Lower lobe of right lung (tissue), 2 donors: ENCODE measurements around the gene USP49. TPM values are rescaled to one million over a fixed set of nuclear protein-coding genes. Genes with fewer than 3 reads are reported as not detected.

Source experiments
- ATAC-seq, 2 donors: fragments of 200-7000 bp; cut with Tn5 transposase; one replicate each; pipeline ENCODE4 v1.9.1; 2020 to 2022; ENCODE audit warnings: mild to moderate bottlenecking in 2 of 2, moderate library complexity in 2 of 2
- DNase-seq: peaks from one replicate; pipeline ENCODE4 v3.0.0-alpha.2; 2020
- H3K27ac ChIP-seq: fragments of 200-600 bp; one replicate; pipeline ENCODE4 v1.8.0; 2022
- H3K27me3 ChIP-seq: fragments of 200-600 bp; one replicate; pipeline ENCODE4 v1.8.0; 2022; ENCODE audit warnings: low read depth
- H3K36me3 ChIP-seq: fragments of 200-600 bp; one replicate; pipeline ENCODE4 v1.8.0; 2022; ENCODE audit warnings: mild to moderate bottlenecking
- H3K4me1 ChIP-seq: fragments of 200-600 bp; one replicate; pipeline ENCODE4 v1.8.0; 2022
- H3K4me3 ChIP-seq: fragments of 200-600 bp; one replicate; pipeline ENCODE4 v1.8.0; 2022; ENCODE audit warnings: mild to moderate bottlenecking
- H3K9me3 ChIP-seq: fragments of 200-600 bp; one replicate; pipeline ENCODE4 v1.8.0; 2022
- intact Hi-C: fragments of 100-400 bp; cut with DNase I; formaldehyde crosslinking; loops from one replicate; pipeline ENCODE4 v1.11.0; 2022
- total RNA-seq: library from RNA; stranded (reverse); fragmentation: NEBNext Ultra II Directional; extraction: Animal tissue kit (Norgen Biotek cat#: 25700); gene quantifications from one replicate; pipeline ENCODE4 v1.2.1, GENCODE V29; 2021
- TF ChIP-seq, protein P1 (sequence below): fragments of 200-600 bp; IDR thresholded peaks from one replicate; pipeline ENCODE4 v1.8.0; 2022; ENCODE audit warnings: antibody characterized with exemption, mild to moderate bottlenecking
- donor health status: DM: no; HTN: yes; CAD: no; lungs with severe emphysema.

USP49 gene
- total RNA-seq, 1 donor from 2014 or later, result 3.9 TPM

DNA sequence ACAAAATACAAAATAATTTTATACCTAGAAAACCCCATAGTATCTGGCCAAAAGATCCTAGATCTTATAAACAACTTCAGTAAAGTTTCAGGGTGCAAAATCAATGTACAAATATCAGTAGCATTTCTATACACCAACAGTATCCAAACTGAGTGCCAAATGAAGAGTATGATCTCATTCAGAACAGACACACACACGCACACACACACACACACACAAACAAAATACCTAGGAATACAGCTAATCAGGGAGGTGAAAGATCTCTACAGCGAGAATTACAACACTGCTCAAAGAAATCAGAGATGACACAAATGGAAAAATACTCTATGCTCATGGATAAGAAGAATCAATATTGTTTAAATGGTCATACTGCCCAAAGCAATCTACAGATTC, 58.5 kb downstream of the USP49 start:
- no peak for DNase-seq
- TF ChIP-seq, protein P1, sequence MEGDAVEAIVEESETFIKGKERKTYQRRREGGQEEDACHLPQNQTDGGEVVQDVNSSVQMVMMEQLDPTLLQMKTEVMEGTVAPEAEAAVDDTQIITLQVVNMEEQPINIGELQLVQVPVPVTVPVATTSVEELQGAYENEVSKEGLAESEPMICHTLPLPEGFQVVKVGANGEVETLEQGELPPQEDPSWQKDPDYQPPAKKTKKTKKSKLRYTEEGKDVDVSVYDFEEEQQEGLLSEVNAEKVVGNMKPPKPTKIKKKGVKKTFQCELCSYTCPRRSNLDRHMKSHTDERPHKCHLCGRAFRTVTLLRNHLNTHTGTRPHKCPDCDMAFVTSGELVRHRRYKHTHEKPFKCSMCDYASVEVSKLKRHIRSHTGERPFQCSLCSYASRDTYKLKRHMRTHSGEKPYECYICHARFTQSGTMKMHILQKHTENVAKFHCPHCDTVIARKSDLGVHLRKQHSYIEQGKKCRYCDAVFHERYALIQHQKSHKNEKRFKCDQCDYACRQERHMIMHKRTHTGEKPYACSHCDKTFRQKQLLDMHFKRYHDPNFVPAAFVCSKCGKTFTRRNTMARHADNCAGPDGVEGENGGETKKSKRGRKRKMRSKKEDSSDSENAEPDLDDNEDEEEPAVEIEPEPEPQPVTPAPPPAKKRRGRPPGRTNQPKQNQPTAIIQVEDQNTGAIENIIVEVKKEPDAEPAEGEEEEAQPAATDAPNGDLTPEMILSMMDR, result no peak
- H3K4me3 ChIP-seq, result no peak overlapping the region
- H3K27me3 ChIP-seq, result no peaks in the 10 kb centered on the region
- intact Hi-C loops, result no loop called here
- no peaks in the 10 kb centered on the region for H3K36me3 ChIP-seq
- no peak for ATAC-seq
- H3K27ac ChIP-seq, result no peak overlapping the region
- H3K9me3 ChIP-seq, result no peaks in the 10 kb centered on the region
- H3K4me1 ChIP-seq, result no peaks in the 10 kb centered on the region

DNA sequence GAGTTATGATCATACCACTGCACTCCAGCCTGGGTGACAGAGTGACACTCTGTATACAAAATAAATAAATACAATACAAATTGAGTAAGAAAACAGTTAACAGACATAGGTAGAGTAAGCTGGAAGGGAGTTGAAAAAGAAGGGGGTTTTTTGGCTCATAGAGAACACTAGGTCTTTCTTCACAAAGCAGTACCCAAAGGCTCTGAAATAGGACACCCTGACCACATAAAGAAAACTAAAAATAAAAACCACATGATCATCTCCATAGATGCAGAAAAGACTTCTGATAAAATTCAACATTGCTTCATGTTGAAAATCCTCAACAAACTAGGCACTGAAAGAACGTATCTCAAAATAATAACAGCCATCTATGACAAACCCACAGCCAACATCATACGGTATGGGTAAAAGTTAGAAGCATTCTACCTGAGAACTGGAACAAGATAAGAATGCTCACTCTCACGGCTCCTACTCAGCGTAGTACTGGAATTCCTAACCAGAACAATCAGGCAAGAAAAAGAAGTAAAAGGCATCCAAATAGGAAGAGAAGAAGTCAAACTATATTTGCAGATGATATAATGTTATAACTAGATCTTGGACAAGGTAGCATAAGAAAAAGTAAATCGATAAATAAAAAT, 59.0 kb downstream of the USP49 start:
- intact Hi-C loops, result no loop called here
- ATAC-seq, result no peak
- Histone ChIP-seq H3K4me3 (no peak overlapping the region), H3K27ac (no peak overlapping the region), H3K36me3 (no peaks in the 10 kb centered on the region), H3K27me3 (no peaks in the 10 kb centered on the region), H3K9me3 (no peaks in the 10 kb centered on the region), H3K4me1 (no peaks in the 10 kb centered on the region)
- DNase-seq, result no peak
- TF ChIP-seq, protein P1, result no peak

DNA sequence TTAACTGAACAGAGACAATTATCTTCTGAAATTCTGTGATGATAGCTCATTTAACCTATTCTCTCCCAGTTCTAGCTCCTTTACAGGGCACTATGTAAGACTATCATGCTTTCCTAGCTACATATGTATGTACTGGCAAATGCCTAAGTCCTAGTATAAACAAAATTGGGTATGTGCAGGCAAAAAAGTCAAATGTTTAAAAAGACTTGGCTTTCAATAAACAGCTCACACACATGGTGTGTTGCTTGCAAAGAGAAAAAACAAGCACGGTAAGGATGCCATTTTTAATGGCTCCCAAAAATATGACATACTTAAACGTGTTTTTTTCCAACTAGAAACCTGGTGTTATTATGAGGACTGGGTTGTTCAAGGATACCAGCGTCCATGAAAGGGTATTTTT, 62.9 kb downstream of the USP49 start:
- ATAC-seq (no peak), DNase-seq (no peak)
- TF ChIP-seq, protein P1, result no peak
- Histone ChIP-seq H3K4me3 (no peak overlapping the region), H3K27ac (no peak overlapping the region), H3K36me3 (no peaks in the 10 kb centered on the region), H3K27me3 (no peaks in the 10 kb centered on the region), H3K4me1 (no peaks in the 10 kb centered on the region), H3K9me3 (no peaks in the 10 kb centered on the region)
- intact Hi-C loops, result no loop called here

DNA sequence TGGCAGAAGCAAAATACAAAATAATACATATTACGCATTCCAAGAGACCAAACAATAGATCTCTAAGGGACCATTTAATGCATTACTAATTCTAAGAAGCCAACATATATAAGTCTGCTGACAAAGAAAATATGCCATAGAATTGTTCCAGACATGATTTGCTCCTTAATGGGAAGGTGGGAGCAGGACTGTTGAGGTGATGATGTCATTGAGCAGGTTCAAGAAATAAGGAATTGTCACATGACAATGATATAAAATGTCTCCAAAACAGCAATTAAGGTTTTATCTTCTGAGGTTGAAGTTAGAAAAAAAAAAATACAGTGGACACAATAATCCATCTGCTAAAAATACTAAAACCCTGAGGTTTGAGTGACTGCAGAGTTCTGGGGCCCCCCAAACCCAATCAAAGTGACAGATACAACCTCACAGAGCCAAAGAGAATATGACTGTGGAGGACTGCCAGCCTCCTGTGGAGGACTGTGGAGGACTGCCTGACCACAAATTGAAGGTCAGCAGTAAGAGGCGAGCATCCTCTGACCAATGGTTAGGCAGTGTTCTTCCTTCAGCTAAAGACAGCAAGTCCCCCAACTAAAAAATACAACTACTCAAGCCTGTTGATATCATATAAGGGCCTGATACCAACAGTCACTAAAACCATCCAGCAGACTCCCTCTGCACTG, 68.7 kb downstream of the USP49 start:
- Histone ChIP-seq H3K4me1 (peaks cover 8% of the 10 kb centered on the region), H3K9me3 (no peaks in the 10 kb centered on the region), H3K27ac (no peak overlapping the region), H3K4me3 (no peak overlapping the region), H3K27me3 (no peaks in the 10 kb centered on the region), H3K36me3 (no peaks in the 10 kb centered on the region)
- ATAC-seq (no peak), DNase-seq (no peak)
- intact Hi-C loops, result no loop called here
- TF ChIP-seq, protein P1, result no peak

DNA sequence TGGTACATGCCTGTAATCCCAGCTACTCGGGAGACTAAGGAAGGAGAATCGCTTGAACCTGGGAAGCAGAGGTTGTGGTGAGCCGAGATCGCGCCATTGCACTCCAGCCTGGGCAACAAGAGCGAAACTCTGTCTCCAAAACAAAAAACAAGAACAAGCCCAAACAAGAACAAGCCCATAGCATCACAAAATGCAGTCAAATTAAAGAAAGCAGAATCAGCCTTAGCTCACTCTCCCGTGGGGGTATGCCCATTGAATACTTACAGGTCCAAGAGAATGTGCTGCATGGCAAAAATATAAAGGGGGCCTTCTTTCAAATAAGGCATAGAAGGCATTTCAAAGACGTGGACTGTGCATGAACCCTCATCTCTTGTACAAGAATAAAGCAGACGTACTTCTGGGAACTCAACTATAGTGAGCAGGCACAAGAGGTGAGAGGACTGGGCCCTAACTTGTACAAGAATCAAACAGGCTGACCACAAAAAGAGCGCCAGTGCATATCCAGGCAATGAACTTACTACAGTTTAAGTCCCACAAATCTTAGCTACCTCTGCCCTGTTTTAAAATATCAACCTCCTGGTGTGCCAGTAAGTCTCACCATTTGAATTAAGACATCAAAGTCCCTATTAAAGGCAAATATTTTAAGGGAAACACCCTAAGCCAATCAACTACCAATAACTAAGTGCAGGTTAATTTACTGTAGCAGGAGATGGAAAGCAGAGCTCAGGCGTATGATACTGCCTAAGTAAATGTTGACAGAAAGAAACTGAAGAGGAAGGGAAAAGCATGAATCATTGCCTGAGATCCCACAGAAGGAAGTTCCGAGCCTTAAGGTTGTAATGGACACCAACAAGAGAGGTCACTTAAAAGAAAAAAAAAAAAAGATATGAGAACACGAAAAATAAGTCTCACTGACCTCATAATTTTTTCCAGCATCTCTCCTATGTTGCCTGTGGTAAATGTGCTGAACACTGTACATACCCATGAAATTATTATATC, 70.3 kb downstream of the USP49 start:
- DNase-seq (no peak), ATAC-seq (peak; percentile 90 to 97)
- intact Hi-C loops, result no loop called here
- Histone ChIP-seq H3K27me3 (no peaks in the 10 kb centered on the region), H3K4me1 (peaks cover 8% of the 10 kb centered on the region), H3K36me3 (no peaks in the 10 kb centered on the region), H3K9me3 (no peaks in the 10 kb centered on the region), H3K4me3 (no peak overlapping the region), H3K27ac (no peak overlapping the region)
- TF ChIP-seq, protein P1, result no peak
